Peyer's patch (tissue), 4 donors: ENCODE data around the gene CEP85L.

Experiments
- CTCF ChIP-seq, 6 experiments: fragments of 450-650 bp in 4 of 6; fragments of 200-600 bp in 2 of 6; sonication (generic) in 1 of 6; IDR thresholded peaks; one replicate each; pipeline ENCODE4 v1.5.1; 2017 to 2019; ENCODE audit warnings: antibody characterized with exemption in 6 of 6, mild to moderate bottlenecking in 3 of 6, moderate library complexity in 1 of 6
- POLR2A ChIP-seq, 2 donors: fragments of 450-650 bp; IDR thresholded peaks; one replicate each; pipeline ENCODE4 v1.5.1; 2017; ENCODE audit warnings: antibody characterized with exemption in 2 of 2, mild to moderate bottlenecking in 2 of 2, moderate library complexity in 2 of 2

- TF ChIP-seq CTCF (IDR thresholded peaks at IDR 0.05) (no peak), POLR2A (IDR thresholded peaks at IDR 0.05) (no peak)
Measured at GRCh38 chr6:118451839-118452238, 199.6 kb downstream of the CEP85L start.
